ENCODE data around the gene KCNH4. TPM values are rescaled to one million over a fixed set of nuclear protein-coding genes. Genes with fewer than 3 reads are reported as not detected.

The KCNH4 gene
- total and polyA plus RNA-seq, 9 of the 15 experiments (the other 6 are each of a cell fraction or from before 2014, with no cell fraction given), result 0.10 to 1.8 (median 0.50) TPM

GRCh38 chr17:42135664-42136653 is 45.0 kb downstream of the KCNH4 start (continued):
- TF ChIP-seq MITF (IDR thresholded peaks at IDR 0.05), result no peak
- no peak for TF ChIP-seq NR2C2 (CRISPR knock-in tag; IDR thresholded peaks at IDR 0.05)
- peak; percentile 58 for TF ChIP-seq NR2C2 (tag; IDR thresholded peaks at IDR 0.05)
- no peak for TF ChIP-seq ZNF217 (CRISPR knock-in tag; IDR thresholded peaks at IDR 0.05)
- TF ChIP-seq ZHX1 (conservative IDR thresholded peaks at IDR 0.05; ENCODE audit: low read length), result no peak
- no peak for TF ChIP-seq ZNF511 (CRISPR knock-in tag; IDR thresholded peaks at IDR 0.05)
- no peak for TF ChIP-seq ZBTB1 (CRISPR knock-in tag; IDR thresholded peaks at IDR 0.05; ENCODE audit: borderline replicate concordance, low read depth)
- no peak for TF ChIP-seq ELF1 (tag; IDR thresholded peaks at IDR 0.05)
- TF ChIP-seq SPI1 (IDR thresholded peaks at IDR 0.05; ENCODE audit: borderline replicate concordance, low read depth, low read length), result peak; percentile 49; the same call in 1 of the 2 replicates
- TF ChIP-seq ZNF639 (CRISPR knock-in tag; conservative IDR thresholded peaks at IDR 0.05 in 1 of 2, IDR thresholded peaks at IDR 0.05 in 1 of 2), result no peak
- TF ChIP-seq ZNF253 (CRISPR knock-in tag; conservative IDR thresholded peaks at IDR 0.05), result no peak
- TF ChIP-seq CCNT2 (IDR thresholded peaks at IDR 0.05; ENCODE audit: borderline replicate concordance, extremely low read depth, insufficient read length, low read depth, low read length), result no peak
- peak; percentile 61 for TF ChIP-seq BHLHE40 (IDR thresholded peaks at IDR 0.05; ENCODE audit: low read length)
- TF ChIP-seq TRIM25 (IDR thresholded peaks at IDR 0.05; ENCODE audit: borderline replicate concordance), result no peak
- TF ChIP-seq ZNF668 (CRISPR knock-in tag; IDR thresholded peaks at IDR 0.05), result no peak
- no peak for TF ChIP-seq RB1 (IDR thresholded peaks at IDR 0.05; ENCODE audit: low read depth)
- peak; percentile 82 for TF ChIP-seq HMBOX1 (IDR thresholded peaks at IDR 0.05)

Data from K562 (cell line).